B cell (primary cell): ENCODE measurements around the gene MCRS1. TPM values are rescaled to one million over a fixed set of nuclear protein-coding genes. Genes with fewer than 3 reads are reported as not detected.

Experiments
- ATAC-seq: fragments of 200-7000 bp; cut with Tn5 transposase; one replicate; pipeline ENCODE4 v1.10.0; 2021; ENCODE audit warnings: low read depth, mild to moderate bottlenecking, moderate number of reproducible peaks, moderate library complexity
- CTCF ChIA-PET: fragments of 350-600 bp; sonication (Branson Sonifier 250); formaldehyde crosslinking; loops from one replicate; lab custom pipeline; 2021; ENCODE audit warnings: antibody characterized with exemption, inconsistent platforms; lab: Charles Lee
- POLR2A ChIA-PET: fragments of 350-600 bp; sonication (Branson Sonifier 250); formaldehyde crosslinking; loops from one replicate; lab custom pipeline; 2021; ENCODE audit warnings: antibody characterized with exemption; lab: Charles Lee
- DNase-seq: peaks from one replicate; pipeline ENCODE4 v3.0.0; 2013
- H2AFZ ChIP-seq: 2 replicates; pipeline ENCODE4 v1.6.1; 2012; ENCODE audit warnings: mild to moderate bottlenecking, low read depth, low read length; ENCODE audit not compliant: insufficient read depth, poor library complexity, severe bottlenecking
- H3K27ac ChIP-seq, 2 donors: 1 replicate in 1 of 2; 2 replicates in 1 of 2; pipeline ENCODE4 v1.5.1; 2012 to 2013; ENCODE audit warnings: low read length in 2 of 2, mild to moderate bottlenecking in 2 of 2, moderate library complexity in 1 of 2
- H3K27me3 ChIP-seq, 4 experiments: fragments of 200-600 bp in 1 of 4; sonication (generic) in 1 of 4; replicated peaks in 1 of 4; 1 replicate in 2 of 4; 2 replicates in 2 of 4; pipeline versions ENCODE4 v1.6.1 to v1.7.0; 2013 to 2016; ENCODE audit warnings: low read length in 3 of 4, mild to moderate bottlenecking in 2 of 4, mixed read lengths in 1 of 4, moderate library complexity in 1 of 4; ENCODE audit not compliant: insufficient read depth in 4 of 4, control insufficient read depth in 3 of 4; ENCODE audit errors: control extremely low read depth in 1 of 4
- H3K36me3 ChIP-seq, 2 experiments: replicated peaks in 1 of 2; 1 replicate in 1 of 2; 2 replicates in 1 of 2; pipeline versions ENCODE4 v1.6.1 to v1.7.1; 2013; ENCODE audit warnings: low read length in 1 of 2; ENCODE audit not compliant: insufficient read depth in 2 of 2, control insufficient read depth in 1 of 2; ENCODE audit errors: control extremely low read depth in 1 of 2, extremely low read depth in 1 of 2
- H3K4me1 ChIP-seq, 2 donors: fragments of 200-600 bp in 1 of 2; sonication (generic) in 1 of 2; 1 replicate in 1 of 2; 2 replicates in 1 of 2; pipeline versions ENCODE4 v1.5.1 to v1.6.1; 2013 to 2017; ENCODE audit warnings: low read length in 2 of 2; ENCODE audit not compliant: control insufficient read depth in 2 of 2, insufficient read depth in 2 of 2
- H3K4me2 ChIP-seq: replicated peaks from 2 replicates; pipeline ENCODE3; 2012; ENCODE audit warnings: mild to moderate bottlenecking, low read depth, low read length; ENCODE audit not compliant: poor library complexity, severe bottlenecking
- H3K4me3 ChIP-seq, 5 experiments: fragments of 200-600 bp in 1 of 5; sonication (generic) in 1 of 5; 1 replicate in 3 of 5; 2 replicates in 2 of 5; pipeline versions ENCODE4 v1.5.1 to v1.7.0; 2011 to 2016; ENCODE audit warnings: low read length in 4 of 5, mild to moderate bottlenecking in 4 of 5, low read depth in 2 of 5, control low read depth in 1 of 5, moderate library complexity in 1 of 5; ENCODE audit not compliant: insufficient read depth in 1 of 5; ENCODE audit errors: control extremely low read depth in 1 of 5, extremely low read depth in 1 of 5
- H3K79me2 ChIP-seq: fragments of 200-600 bp; sonication (generic); one replicate; pipeline ENCODE4 v1.6.0; 2016; ENCODE audit warnings: low read length; ENCODE audit not compliant: control insufficient read depth, insufficient read depth
- H3K9ac ChIP-seq: fragments of 200-600 bp; sonication (generic); 2 replicates; pipeline ENCODE4 v1.6.1; 2017; ENCODE audit warnings: mild to moderate bottlenecking, low read length, moderate library complexity
- H3K9me3 ChIP-seq, 3 donors: one replicate each; pipeline versions ENCODE4 v1.6.1 to v1.7.1; 2013; ENCODE audit warnings: low read length in 2 of 3; ENCODE audit not compliant: control insufficient read depth in 2 of 3, insufficient read depth in 1 of 3; ENCODE audit errors: control extremely low read depth in 1 of 3
- H4K20me1 ChIP-seq: 2 replicates; pipeline ENCODE4 v1.6.0; 2012; ENCODE audit warnings: mild to moderate bottlenecking, low read length; ENCODE audit not compliant: insufficient read depth, control insufficient read depth, poor library complexity, severe bottlenecking
- H3K27ac Mint-ChIP-seq: one replicate; pipeline ENCODE4 v1.8.0; 2021; ENCODE audit warnings: mixed read lengths
- H3K27me3 Mint-ChIP-seq: one replicate; pipeline ENCODE4 v1.8.0; 2021; ENCODE audit warnings: mixed read lengths
- H3K4me1 Mint-ChIP-seq: one replicate; pipeline ENCODE4 v1.8.0; 2021; ENCODE audit warnings: mixed read lengths
- H3K4me3 Mint-ChIP-seq: one replicate; pipeline ENCODE4 v1.8.0; 2021; ENCODE audit warnings: mixed read lengths
- H3K9me3 Mint-ChIP-seq: one replicate; pipeline ENCODE4 v1.8.0; 2022; ENCODE audit warnings: mixed read lengths; ENCODE audit not compliant: insufficient read depth
- CTCF ChIP-seq: fragments of 200-600 bp; IDR thresholded peaks from one replicate; pipeline ENCODE4 v1.8.0; 2022; ENCODE audit warnings: antibody characterized with exemption, mild to moderate bottlenecking
- EZH2 ChIP-seq: IDR thresholded peaks from 2 replicates; pipeline ENCODE4 v1.6.1; 2012; ENCODE audit warnings: borderline replicate concordance, low read depth, mild to moderate bottlenecking, moderate library complexity, low read length; ENCODE audit not compliant: insufficient read depth, poor library complexity, severe bottlenecking
- WGBS: methylation state at CpG from one replicate; pipeline ENCODE4 v1.1.5; 2013; ENCODE audit warnings: missing lambda C conversion rate; ENCODE audit not compliant: insufficient coverage; 5-methylcytosine and 5-hydroxymethylcytosine counted together
- intact Hi-C: fragments of 100-400 bp; cut with micrococcal nuclease; formaldehyde crosslinking; loops from one replicate; pipeline ENCODE4 v1.10.0; 2022
- polyA plus RNA-seq: library from polyadenylated mRNA; depleted of rRNA; stranded (reverse); fragments of >200 nt; gene quantifications from 2 replicates; pipeline ENCODE4 v1.2.3, GENCODE V29; 2012
- total RNA-seq, 2 donors: library from RNA; stranded (reverse); fragments of 120-200 nt in 1 of 2; gene quantifications; 1 replicate in 1 of 2; 2 replicates in 1 of 2; pipeline versions ENCODE4 v1.2.3 to v1.2.4, GENCODE V29; 2013 to 2022

Gene MCRS1
- total and polyA plus RNA-seq, 2 donors (not counting 1 experiment from before 2014, with no cell fraction given), result 81.1 to 107 TPM

DNA sequence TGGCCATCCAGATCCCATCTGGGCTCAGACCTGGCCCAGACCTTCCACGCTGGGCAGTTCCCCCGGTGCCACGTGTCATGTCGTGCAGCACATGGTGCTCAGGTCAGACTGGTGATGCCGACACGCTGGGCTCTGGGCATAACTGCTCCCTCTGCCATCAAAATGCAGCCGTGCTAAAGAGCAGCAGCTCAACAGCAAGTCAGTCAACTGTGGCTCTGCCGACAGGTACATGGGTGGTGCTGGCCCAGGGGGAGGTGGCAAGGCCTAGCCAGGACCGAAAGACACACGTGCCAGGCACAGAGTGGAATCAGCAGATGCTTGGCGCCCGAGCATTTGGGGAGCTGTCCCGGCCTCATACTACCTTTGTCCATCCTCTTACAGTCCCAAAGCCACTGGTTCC, 1.6 kb downstream of the MCRS1 start:
- no peaks in the 10 kb centered on the region for H3K27me3 ChIP-seq
- Mint-ChIP-seq H3K4me3 (peak overlapping the region; percentile 99), H3K9me3 (no peaks in the 10 kb centered on the region), H3K27me3 (no peaks in the 10 kb centered on the region), H3K27ac (peak overlapping the region; percentile 3), H3K4me1 (peaks cover 28% of the 10 kb centered on the region)
- intact Hi-C loops, result loop anchor here (5.0 kb wide), 1 partner anchor 261 kb away; the partner anchor contains the start of gene NCKAP5L
- no peak overlapping the region for H3K27ac ChIP-seq
- peak; percentile 18 for DNase-seq
- 97% methylated on average over 12 of the region's 13 CpGs for WGBS
- peak overlapping the region; percentile 91 for H3K4me2 ChIP-seq
- H3K9me3 ChIP-seq, result no peaks in the 10 kb centered on the region
- H3K4me3 ChIP-seq, result no peak overlapping the region
- no peak for ATAC-seq
- ChIA-PET POLR2A (no interaction called here), CTCF (interaction anchor here (1.1 to 1.5 kb wide), 3 partner anchors 15 to 208 kb away, joined by 3 to 6 read pairs (median 3); partner anchors contain the start of gene PRPF40B)
- H4K20me1 ChIP-seq, result peaks cover 36% of the 10 kb centered on the region
- H3K4me1 ChIP-seq, result peaks cover 15 to 29% of the 10 kb centered on the region in 2 donors
- H2AFZ ChIP-seq, result no peak overlapping the region
- H3K79me2 ChIP-seq, result peaks cover 58% of the 10 kb centered on the region
- H3K9ac ChIP-seq, result no peak overlapping the region
- TF ChIP-seq CTCF, result no peak
- no peak for TF ChIP-seq EZH2
- peaks cover 0 to 44% of the 10 kb centered on the region in 2 experiments for H3K36me3 ChIP-seq

DNA sequence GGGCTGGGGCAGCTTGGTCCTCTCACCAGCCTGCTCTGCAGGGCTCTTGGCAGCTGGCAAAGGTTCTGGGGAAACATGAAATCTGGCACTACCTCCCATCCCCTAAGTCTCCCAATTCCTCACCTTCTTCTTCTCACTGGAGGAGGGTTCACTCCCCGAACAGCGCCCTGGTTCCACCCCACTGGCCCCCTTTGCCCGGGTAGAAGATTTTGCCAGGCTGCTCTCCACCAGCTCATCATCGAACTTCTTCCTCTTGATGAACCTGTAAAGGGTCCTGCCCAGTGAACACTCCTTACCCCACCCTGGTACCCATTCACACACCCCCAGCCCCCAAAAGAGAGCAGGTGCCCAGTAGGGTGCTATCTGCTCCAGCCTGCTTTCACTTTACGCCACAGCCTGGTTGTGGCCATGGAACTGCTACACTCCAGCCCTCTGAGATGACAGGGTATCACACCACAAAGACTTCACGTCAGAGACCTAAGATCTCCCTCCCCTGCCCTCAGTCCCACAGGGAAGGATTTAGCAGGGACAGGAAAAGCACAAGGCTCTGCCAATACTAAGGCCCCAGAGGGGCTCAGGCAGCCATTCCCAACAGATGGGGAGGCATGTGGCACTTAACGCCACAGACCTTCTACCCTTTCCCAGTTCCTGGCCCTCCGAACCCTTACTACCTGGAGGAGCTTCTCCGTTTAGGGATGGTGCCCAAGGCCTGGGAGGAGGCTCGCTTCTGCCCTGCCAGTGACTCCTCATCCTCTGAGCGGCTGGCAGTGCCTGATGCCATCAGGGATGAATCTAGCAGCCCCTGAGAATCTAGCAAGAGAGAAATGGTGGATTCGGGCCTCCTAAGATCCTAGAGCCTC, 2.3 kb downstream of the MCRS1 start:
- H3K27ac Mint-ChIP-seq, result no peak overlapping the region

More for the DNA sequence above, 2.3 kb downstream of the MCRS1 start:
- Histone ChIP-seq H3K27ac (no peak overlapping the region), H2AFZ (no peak overlapping the region), H3K4me1 (peaks cover 15 to 25% of the 10 kb centered on the region in 2 donors), H3K27me3 (no peaks in the 10 kb centered on the region), H3K36me3 (peaks cover 0 to 49% of the 10 kb centered on the region in 2 experiments), H3K4me3 (no peak overlapping the region), H3K4me2 (no peak overlapping the region), H3K79me2 (peaks cover 51% of the 10 kb centered on the region), H3K9me3 (no peaks in the 10 kb centered on the region), H3K9ac (no peak overlapping the region), H4K20me1 (peaks cover 35% of the 10 kb centered on the region)
- ATAC-seq (no peak), DNase-seq (no peak)
- no peak overlapping the region for H3K4me3 Mint-ChIP-seq
- ChIA-PET CTCF (interaction anchor here (0.9 to 1.2 kb wide), 3 partner anchors 14 to 57 kb away, joined by 3 read pairs; partner anchors contain the start of gene PRPF40B), POLR2A (no interaction called here)
- no peak for TF ChIP-seq CTCF
- 97% methylated on average over 11 of the region's 12 CpGs for WGBS
- H3K4me1 Mint-ChIP-seq, result peaks cover 21% of the 10 kb centered on the region
- H3K9me3 Mint-ChIP-seq, result no peaks in the 10 kb centered on the region
- intact Hi-C loops, result loop anchor here (5.0 kb wide), 1 partner anchor 262 kb away; the partner anchor contains the start of gene NCKAP5L
- H3K27me3 Mint-ChIP-seq, result no peaks in the 10 kb centered on the region
